Thymus (tissue), 14 donors: Measurements from ENCODE around the gene TGFA. TPM values are rescaled to one million over a fixed set of nuclear protein-coding genes. Genes with fewer than 3 reads are reported as not detected.

ENCODE experiments used
- DNase-seq, 9 donors: peaks; one replicate each; pipeline ENCODE4 v3.0.0-alpha.2; 2013; ENCODE audit warnings: low spot score in 9 of 9, low read depth in 6 of 9, missing footprints in 1 of 9
- H3K27ac ChIP-seq, 2 donors: one replicate each; pipeline ENCODE4 v1.5.1; 2013; ENCODE audit warnings: control low read depth in 1 of 2, low read depth in 1 of 2, low read length in 1 of 2, mild to moderate bottlenecking in 1 of 2, moderate library complexity in 1 of 2
- H3K27me3 ChIP-seq, 2 donors: one replicate each; pipeline ENCODE4 v1.5.1; 2013; ENCODE audit warnings: low read length in 1 of 2; ENCODE audit not compliant: control insufficient read depth in 2 of 2, insufficient read depth in 1 of 2
- H3K36me3 ChIP-seq, 2 donors: one replicate each; pipeline ENCODE4 v1.5.1; 2013; ENCODE audit warnings: low read length in 1 of 2, mild to moderate bottlenecking in 1 of 2, moderate library complexity in 1 of 2; ENCODE audit not compliant: control insufficient read depth in 2 of 2, insufficient read depth in 2 of 2
- H3K4me1 ChIP-seq, 2 donors: one replicate each; pipeline ENCODE4 v1.5.1; 2013; ENCODE audit warnings: low read length in 2 of 2; ENCODE audit not compliant: control insufficient read depth in 2 of 2, insufficient read depth in 2 of 2
- H3K4me3 ChIP-seq, 2 donors: one replicate each; pipeline ENCODE4 v1.5.1; 2013; ENCODE audit warnings: low read length in 2 of 2, control low read depth in 1 of 2, mild to moderate bottlenecking in 1 of 2
- H3K9me3 ChIP-seq, 2 donors: one replicate each; pipeline ENCODE4 v1.5.1; 2013; ENCODE audit warnings: low read length in 1 of 2, mild to moderate bottlenecking in 1 of 2; ENCODE audit not compliant: control insufficient read depth in 2 of 2, insufficient read depth in 1 of 2
- WGBS: extraction: QIAGEN DNeasy Blood & Tissue Kit; methylation state at CpG from one replicate; pipeline ENCODE4 v1.1.7; 2013; 5-methylcytosine and 5-hydroxymethylcytosine counted together
- long read RNA-seq, 10 donors: transcript quantifications; one replicate each; lab custom pipeline, GENCODE V29; 2026
- polyA plus RNA-seq: library from polyadenylated mRNA; stranded (reverse); fragments of 200-250 nt; gene quantifications from one replicate; pipeline ENCODE4 v1.2.3, GENCODE V29; 2013
- total RNA-seq: library from RNA; stranded (reverse); fragments of 120-200 nt; gene quantifications from one replicate; pipeline ENCODE4 v1.2.4, GENCODE V29; 2013
- donor health status: healthy.

Gene TGFA
- total RNA-seq: 1.6 TPM
- polyA plus RNA-seq: 4.8 TPM
- long read RNA-seq, donor 1: 0 reads
- long read RNA-seq, donor 2: 0 reads
- long read RNA-seq, donor 3: 0 reads
- long read RNA-seq, donor 4, partial matches to known transcripts: 0 of 1 reads
- long read RNA-seq, donor 4, other reads (novel, unspliced or antisense): 0 of 1 reads
- long read RNA-seq, donor 5: 0 reads
- long read RNA-seq, donor 6: 0 reads
- long read RNA-seq, donor 7: 0 reads
- long read RNA-seq, donor 8: 0 reads
- long read RNA-seq, donor 9: 0 reads
- long read RNA-seq, donor 10: 0 reads

DNA sequence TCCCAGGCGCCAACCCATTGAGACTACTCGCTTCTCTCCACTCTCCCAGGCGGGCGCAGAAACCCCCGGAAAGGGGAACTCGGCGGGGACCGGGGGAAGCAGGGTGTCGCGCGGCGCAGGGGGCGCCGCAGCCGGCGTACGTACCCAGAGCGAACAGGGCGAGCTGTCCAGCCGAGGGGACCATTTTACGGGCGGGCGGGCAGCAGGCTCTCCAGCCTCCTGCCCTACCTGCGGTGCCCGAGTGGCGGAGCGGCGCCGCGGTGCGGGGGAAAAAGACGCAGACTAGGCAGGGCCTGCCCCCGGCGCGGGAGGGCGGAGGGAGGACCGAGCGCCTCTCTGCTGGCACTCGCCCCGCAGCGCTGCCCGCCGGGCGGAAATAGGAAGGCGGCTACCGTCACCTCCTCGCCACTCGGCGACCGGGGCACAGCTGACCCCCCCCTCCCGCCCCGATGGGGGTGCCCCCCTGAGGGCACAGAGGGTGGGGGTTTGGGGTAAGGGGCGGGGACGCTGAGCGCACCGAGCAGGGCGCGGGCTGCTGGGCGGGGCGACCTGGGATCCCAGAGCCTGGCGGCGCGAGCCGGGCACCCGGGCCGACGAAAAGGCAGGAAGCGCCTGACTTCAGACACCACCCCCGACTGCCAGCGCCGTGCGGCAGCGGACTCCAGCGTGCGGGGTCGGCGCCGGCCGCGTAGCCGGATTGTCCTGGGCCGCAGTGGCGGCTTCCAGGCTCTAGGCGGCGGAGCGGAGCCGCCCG, at the start of gene TGFA:
Gene TGFA, minus strand, starts transcription at position 243 of the 754 bp plus-strand sequence. Its CDS starts 59 bp downstream, at position 184.
- H3K4me1 ChIP-seq: peaks cover 12 to 22% of the 10 kb centered on the region in 2 donors
- no peaks in the 10 kb centered on the region for H3K9me3 ChIP-seq
- H3K27me3 ChIP-seq: peaks cover 29 to 53% of the 10 kb centered on the region in 2 donors
- WGBS: under 1% methylated on average over 88 of the region's 88 CpGs
- no peak within 1 kb of the TSS for H3K27ac ChIP-seq
- DNase-seq: peak in 5 of 9 donors; percentile 21 to 62 (median 47)
- H3K4me3 ChIP-seq: peak within 1 kb of the TSS; percentile 38 to 60
- H3K36me3 ChIP-seq: no peaks in the 10 kb centered on the region

DNA sequence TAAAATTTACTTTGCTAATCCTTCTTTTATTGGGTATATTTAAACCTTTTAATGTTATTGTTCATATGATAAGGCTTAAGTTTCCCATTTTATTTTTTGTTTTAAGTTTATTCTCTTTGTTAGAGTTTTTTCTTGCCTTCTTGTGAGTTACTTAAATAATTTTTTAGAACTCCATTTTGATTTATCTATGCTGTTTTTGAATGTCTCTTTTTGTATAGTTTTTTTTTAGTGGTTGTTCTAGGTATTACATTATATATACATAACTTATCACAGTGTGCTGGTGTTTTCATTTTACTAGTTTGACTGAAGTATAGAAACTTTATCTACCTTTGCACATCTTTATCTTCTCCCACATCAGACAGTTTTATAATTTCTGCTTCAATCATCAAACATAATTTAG, 49.4 kb upstream of the TGFA start:
- no peak overlapping the region for H3K4me3 ChIP-seq

DNA sequence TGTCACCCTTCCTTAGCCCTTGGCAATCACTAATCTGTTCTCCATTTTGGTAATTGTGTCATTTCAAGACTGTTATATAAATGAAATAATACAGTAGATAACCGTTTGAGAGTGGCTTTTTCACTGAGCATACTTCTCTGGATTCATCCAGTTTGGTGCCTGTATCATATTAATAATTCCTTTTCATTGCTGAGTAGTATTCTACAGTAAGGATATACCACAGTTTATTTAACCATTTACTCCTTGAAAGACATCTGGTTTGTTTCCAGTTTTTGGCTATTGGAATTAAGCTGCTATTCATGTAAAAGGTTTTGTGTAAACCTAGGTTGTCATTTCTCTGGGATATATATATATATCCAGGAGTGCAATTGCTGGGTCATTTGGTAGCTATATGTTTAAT, 44.6 kb upstream of the TGFA start:
- Histone ChIP-seq H3K36me3 (no peaks in the 10 kb centered on the region), H3K4me1 (no peaks in the 10 kb centered on the region), H3K4me3 (no peak overlapping the region), H3K9me3 (no peaks in the 10 kb centered on the region), H3K27me3 (no peaks in the 10 kb centered on the region), H3K27ac (no peak overlapping the region)
- WGBS: 88% methylated on average over 1 of the region's 1 CpG
- no peak for DNase-seq

More for the DNA sequence above, 49.4 kb upstream of the TGFA start:
- Histone ChIP-seq H3K27ac (no peak overlapping the region), H3K36me3 (no peaks in the 10 kb centered on the region), H3K9me3 (no peaks in the 10 kb centered on the region), H3K4me1 (no peaks in the 10 kb centered on the region), H3K27me3 (no peaks in the 10 kb centered on the region)
- peak in 1 of 9 donors; percentile 6 for DNase-seq

DNA sequence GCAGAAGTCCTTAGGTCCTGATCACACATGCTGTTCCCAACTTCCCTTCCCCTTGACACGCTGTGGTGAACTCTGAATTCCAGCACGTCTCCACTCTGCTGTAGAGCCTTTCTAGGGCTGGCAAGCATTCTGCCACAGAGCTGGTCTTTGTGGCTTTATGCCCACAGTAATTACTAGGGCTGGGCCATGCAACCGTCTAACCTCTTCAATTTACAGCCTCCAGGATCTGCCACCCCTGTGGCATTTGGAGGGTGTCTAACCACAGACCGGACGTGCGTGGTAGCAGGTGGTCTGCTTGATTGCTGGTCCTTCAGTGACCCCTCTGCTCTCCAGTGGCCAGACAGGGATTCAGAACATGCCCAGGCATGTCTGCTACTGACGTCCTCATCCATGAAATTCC, 43.1 kb upstream of the TGFA start:
- no peaks in the 10 kb centered on the region for H3K27me3 ChIP-seq
- no peak overlapping the region for H3K27ac ChIP-seq
- no peaks in the 10 kb centered on the region for H3K4me1 ChIP-seq
- WGBS: 55% methylated on average over 7 of the region's 7 CpGs
- H3K36me3 ChIP-seq: no peaks in the 10 kb centered on the region
- no peaks in the 10 kb centered on the region for H3K9me3 ChIP-seq
- H3K4me3 ChIP-seq: no peak overlapping the region
- DNase-seq: no peak

DNA sequence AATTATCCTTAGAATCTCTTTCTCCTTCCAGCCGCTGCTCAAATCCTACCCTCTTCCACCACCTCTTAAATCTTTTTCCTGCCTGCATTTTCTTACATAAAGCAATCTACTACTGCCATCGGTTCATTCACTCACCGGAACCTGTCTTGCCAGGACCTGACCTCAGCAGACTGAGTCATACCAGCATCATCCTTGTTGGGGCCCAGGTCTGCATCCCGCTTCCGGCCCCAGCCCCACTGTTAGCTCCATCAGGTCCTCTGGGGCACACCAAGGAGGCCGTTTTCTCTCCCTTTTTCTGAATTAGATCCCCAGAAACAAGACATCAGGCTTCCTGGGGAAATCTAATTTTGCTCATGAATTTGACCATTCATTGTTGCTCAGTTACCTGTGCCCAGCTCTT, 42.7 kb upstream of the TGFA start:
- Histone ChIP-seq H3K27ac (no peak overlapping the region), H3K4me1 (no peaks in the 10 kb centered on the region), H3K36me3 (no peaks in the 10 kb centered on the region), H3K4me3 (no peak overlapping the region), H3K9me3 (no peaks in the 10 kb centered on the region), H3K27me3 (no peaks in the 10 kb centered on the region)
- DNase-seq: no peak
- 92% methylated on average over 6 of the region's 6 CpGs for WGBS

DNA sequence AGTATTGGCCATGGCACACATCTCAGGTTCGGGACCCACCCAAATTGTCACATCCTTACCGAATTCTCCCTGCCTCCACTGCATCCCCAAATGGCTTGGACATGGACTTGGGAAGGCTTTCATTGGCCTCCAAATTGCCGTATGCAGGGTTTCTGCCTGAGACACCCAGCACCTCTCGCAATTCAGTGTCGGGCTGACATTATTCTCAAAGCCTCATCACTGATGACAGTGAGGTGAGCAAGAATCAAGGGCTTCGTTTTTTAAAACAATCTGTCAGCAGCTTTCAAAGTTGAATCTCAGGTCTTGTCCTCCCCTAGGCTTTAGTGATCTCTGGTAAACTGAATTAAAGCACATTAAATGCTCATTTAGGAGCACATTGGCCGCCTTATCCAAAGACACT, 29.5 kb upstream of the TGFA start:
- H3K4me3 ChIP-seq: no peak overlapping the region
- no peak for DNase-seq
- no peak overlapping the region for H3K27ac ChIP-seq
- no peaks in the 10 kb centered on the region for H3K4me1 ChIP-seq
- H3K27me3 ChIP-seq: no peaks in the 10 kb centered on the region
- H3K9me3 ChIP-seq: no peaks in the 10 kb centered on the region
- no peaks in the 10 kb centered on the region for H3K36me3 ChIP-seq
- 96% methylated on average over 7 of the region's 7 CpGs for WGBS

DNA sequence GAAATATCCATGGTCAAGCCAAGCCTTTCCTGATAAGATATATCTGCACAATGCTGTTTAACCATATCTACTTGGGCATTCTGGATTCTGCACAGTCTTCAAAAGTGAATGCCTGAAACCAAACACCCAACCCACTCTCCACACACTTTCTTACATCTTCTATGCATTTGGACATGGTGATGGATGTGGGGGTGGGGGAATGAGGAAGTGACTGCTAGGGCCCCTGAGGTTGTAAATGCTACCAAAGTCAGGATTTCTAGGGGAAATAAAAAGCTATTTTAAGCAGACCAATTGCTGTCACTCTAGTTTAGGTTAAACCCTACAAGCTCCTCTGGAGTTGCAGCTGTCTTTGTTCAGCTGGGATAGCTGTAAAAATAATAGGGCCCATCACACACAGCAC, 26.7 kb upstream of the TGFA start:
- no peaks in the 10 kb centered on the region for H3K9me3 ChIP-seq

DNA sequence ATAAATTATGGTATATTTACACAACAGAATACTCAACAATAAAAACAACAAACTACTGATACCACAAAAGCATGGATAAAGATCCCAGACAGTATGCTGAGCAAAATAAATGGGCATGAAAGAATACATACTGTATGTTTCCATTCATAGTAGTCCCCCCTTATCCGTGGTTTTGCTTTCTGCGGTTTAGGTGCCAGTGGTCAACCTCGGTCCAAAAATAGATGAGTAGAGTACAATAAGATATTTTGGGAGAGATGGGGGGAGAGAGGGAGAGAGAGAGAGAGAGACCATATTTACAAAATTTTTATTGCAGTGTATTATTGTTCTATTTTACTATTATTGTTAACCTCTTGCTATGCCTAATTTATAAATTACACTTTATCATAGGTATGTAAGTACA, 21.0 kb upstream of the TGFA start:
- Histone ChIP-seq H3K27ac (no peak overlapping the region), H3K4me1 (no peaks in the 10 kb centered on the region), H3K4me3 (no peak overlapping the region), H3K27me3 (no peaks in the 10 kb centered on the region), H3K9me3 (no peaks in the 10 kb centered on the region), H3K36me3 (no peaks in the 10 kb centered on the region)
- 17% methylated on average over 3 of the region's 3 CpGs for WGBS
- no peak for DNase-seq

More for the DNA sequence above, 26.7 kb upstream of the TGFA start:
- no peak for DNase-seq
- H3K4me1 ChIP-seq: no peaks in the 10 kb centered on the region
- H3K36me3 ChIP-seq: no peaks in the 10 kb centered on the region
- H3K27ac ChIP-seq: no peak overlapping the region
- H3K4me3 ChIP-seq: no peak overlapping the region
- no peaks in the 10 kb centered on the region for H3K27me3 ChIP-seq

DNA sequence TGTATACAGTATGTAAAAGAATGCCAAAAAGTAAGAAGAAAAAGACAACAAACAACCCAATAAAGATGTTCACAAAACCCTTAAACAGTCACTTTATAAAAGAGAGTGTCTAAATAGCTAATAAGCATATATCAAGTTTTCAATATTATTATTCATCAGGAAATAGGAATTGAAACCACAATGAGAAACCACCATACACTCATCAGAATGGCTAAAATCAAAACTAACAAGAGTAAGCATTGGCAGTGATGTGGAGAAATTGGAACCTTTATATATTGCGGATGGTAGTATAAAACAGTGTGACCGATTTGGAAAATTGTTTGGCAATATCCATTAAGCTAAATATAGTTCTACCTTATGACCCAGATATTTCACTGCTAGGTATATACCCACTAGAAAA, 20.5 kb upstream of the TGFA start:
- DNase-seq: no peak
- Histone ChIP-seq H3K9me3 (no peaks in the 10 kb centered on the region), H3K27ac (no peak overlapping the region), H3K4me3 (no peak overlapping the region), H3K36me3 (no peaks in the 10 kb centered on the region), H3K27me3 (no peaks in the 10 kb centered on the region), H3K4me1 (no peaks in the 10 kb centered on the region)
- WGBS: 97% methylated on average over 2 of the region's 2 CpGs
